ENCODE measurements around the gene FGFRL1. TPM values are rescaled to one million over a fixed set of nuclear protein-coding genes. Genes with fewer than 3 reads are reported as not detected.

The FGFRL1 gene
- total RNA-seq, 2 donors from 2014 or later: 16.0 to 34.7 TPM

GRCh38 chr4:1072830-1073446, 61.5 kb downstream of the FGFRL1 start:
- no peak overlapping the region for H3K4me3 ChIP-seq
- H3K27me3 ChIP-seq: no peaks in the 10 kb centered on the region
- peak; percentile 75 for TF ChIP-seq CTCF (IDR thresholded peaks at IDR 0.05)
- intact Hi-C loops (cut with DNase I): no loop called here
- no peak overlapping the region for H3K9ac ChIP-seq (ENCODE audit: low read depth in 2 of 2, low read length in 2 of 2)
- H3K9me3 ChIP-seq: no peaks in the 10 kb centered on the region
- no peaks in the 10 kb centered on the region for H3K4me1 ChIP-seq
- H3K36me3 ChIP-seq: no peaks in the 10 kb centered on the region
- H3K27ac ChIP-seq: no peak overlapping the region
- DNase-seq: peak; percentile 79

GRCh38 chr4:1074077-1074476, 62.7 kb downstream of the FGFRL1 start:
- Histone ChIP-seq H3K4me1 (no peaks in the 10 kb centered on the region), H3K9ac (ENCODE audit: low read depth in 2 of 2, low read length in 2 of 2) (no peak overlapping the region), H3K36me3 (no peaks in the 10 kb centered on the region), H3K9me3 (no peaks in the 10 kb centered on the region), H3K27me3 (no peaks in the 10 kb centered on the region), H3K27ac (no peak overlapping the region), H3K4me3 (no peak overlapping the region)
- TF ChIP-seq CTCF (IDR thresholded peaks at IDR 0.05): no peak
- DNase-seq: no peak
- intact Hi-C loops (cut with DNase I): no loop called here

GRCh38 chr4:1075225-1075624, 63.8 kb downstream of the FGFRL1 start:
- TF ChIP-seq CTCF (IDR thresholded peaks at IDR 0.05): no peak
- Histone ChIP-seq H3K4me1 (no peaks in the 10 kb centered on the region), H3K27me3 (no peaks in the 10 kb centered on the region), H3K9me3 (no peaks in the 10 kb centered on the region), H3K9ac (ENCODE audit: low read depth in 2 of 2, low read length in 2 of 2) (no peak overlapping the region), H3K4me3 (no peak overlapping the region), H3K36me3 (no peaks in the 10 kb centered on the region), H3K27ac (no peak overlapping the region)
- no peak for DNase-seq
- intact Hi-C loops (cut with DNase I): no loop called here

- intact Hi-C loops (cut with DNase I): no loop called here
- no peaks in the 10 kb centered on the region for H3K36me3 ChIP-seq
- no peak for DNase-seq
- H3K9me3 ChIP-seq: no peaks in the 10 kb centered on the region
- H3K9ac ChIP-seq (ENCODE audit: low read depth in 2 of 2, low read length in 2 of 2): no peak overlapping the region
- no peaks in the 10 kb centered on the region for H3K4me1 ChIP-seq
- no peak for TF ChIP-seq CTCF (IDR thresholded peaks at IDR 0.05)
- no peak overlapping the region for H3K4me3 ChIP-seq
- H3K27me3 ChIP-seq: no peaks in the 10 kb centered on the region
- H3K27ac ChIP-seq: no peak overlapping the region
Observed at GRCh38 chr4:1075809-1076699, 64.6 kb downstream of the FGFRL1 start.

Other genes with a start within 250 kb of the FGFRL1 start
- 10 to 100 TPM in 1 of 2 donors, 1 to 10 TPM in 1; 2.7 to 16.5 TPM for gene CPLX1, start 185.5 kb upstream of the FGFRL1 start, total RNA-seq
- gene GAK, start 79.3 kb upstream of the FGFRL1 start, total RNA-seq: 100 to 1,000 TPM; 198 to 266 TPM
- 10 to 100 TPM; 17.7 to 30.2 TPM for gene TMEM175, start 79.2 kb upstream of the FGFRL1 start, total RNA-seq
- gene DGKQ, start 38.1 kb upstream of the FGFRL1 start, total RNA-seq: 10 to 100 TPM; 39.4 to 68.2 TPM
- 10 to 100 TPM; 18.8 to 22.4 TPM for gene IDUA, start 24.6 kb upstream of the FGFRL1 start, total RNA-seq
- 1 to 10 TPM in 1 of 2 donors, under 1 TPM in 1; 0.77 to 3.8 TPM for gene SLC26A1, start 18.2 kb upstream of the FGFRL1 start, total RNA-seq
- gene RNF212, start 101.9 kb downstream of the FGFRL1 start, total RNA-seq: 1 to 10 TPM; 2.3 to 2.5 TPM
- gene SPON2, start 161.0 kb downstream of the FGFRL1 start, total RNA-seq: 10 to 100 TPM; 22.0 to 22.4 TPM
- 100 to 1,000 TPM; 137 to 200 TPM for gene CTBP1, start 237.5 kb downstream of the FGFRL1 start, total RNA-seq

Measured in colonic mucosa (tissue), 4 donors.